IMR-90 (cell line): ENCODE measurements around the gene LRIG1. TPM values are rescaled to one million over a fixed set of nuclear protein-coding genes. Genes with fewer than 3 reads are reported as not detected.

Experiments used
- BHLHE40 ChIP-seq: fragments of 150-350 bp; IDR thresholded peaks from 2 replicates; pipeline ENCODE4 v1.6.1; 2016; ENCODE audit warnings: mild to moderate bottlenecking, low read depth, low read length
- CEBPB ChIP-seq: IDR thresholded peaks from 2 replicates; pipeline ENCODE4 v1.6.1; 2012; ENCODE audit warnings: low read depth, low read length, improper control_type of control experiment
- CHD1 ChIP-seq: IDR thresholded peaks from 2 replicates; pipeline ENCODE4 v1.6.1; 2012; ENCODE audit warnings: low read depth, low read length, improper control_type of control experiment
- ELK1 ChIP-seq: fragments of 150-350 bp; IDR thresholded peaks from 2 replicates; pipeline ENCODE4 v1.6.1; 2016; ENCODE audit warnings: low read depth, mild to moderate bottlenecking, low read length, moderate library complexity, borderline replicate concordance
- MAFK ChIP-seq: IDR thresholded peaks from 2 replicates; pipeline ENCODE4 v1.6.1; 2012; ENCODE audit warnings: low read depth, low read length, improper control_type of control experiment
- MXI1 ChIP-seq: IDR thresholded peaks from 2 replicates; pipeline ENCODE4 v1.6.1; 2012; ENCODE audit warnings: low read depth, mild to moderate bottlenecking, low read length, moderate library complexity, borderline replicate concordance
- NFE2L2 ChIP-seq: fragments of 150-350 bp; IDR thresholded peaks from 2 replicates; pipeline ENCODE4 v1.6.1; 2016; ENCODE audit warnings: low read depth, mild to moderate bottlenecking, low read length
- polyA plus RNA-seq, 3 experiments: library from polyadenylated mRNA; depleted of rRNA; stranded (reverse); fragments of >200 nt; gene quantifications; 2 replicates each; pipeline ENCODE4 v1.2.3, GENCODE V29; 2012; ENCODE audit warnings: low replicate concordance in 1 of 3
- total RNA-seq: library from RNA; depleted of rRNA; stranded (reverse); fragments of >200 nt; gene quantifications from 2 replicates; pipeline ENCODE4 v1.2.3, GENCODE V29; 2012

LRIG1 gene
- total and polyA plus RNA-seq, 2 of the 4 experiments (the other 2 are of a cell fraction) = 62.8 to 87.8 TPM

GRCh38 chr3:66452303-66453011, 48.4 kb downstream of the LRIG1 start (continued):
- TF ChIP-seq CHD1 = no peak
- no peak for TF ChIP-seq ELK1
- no peak for TF ChIP-seq MAFK
- no peak for TF ChIP-seq BHLHE40
- TF ChIP-seq MXI1 = no peak
- TF ChIP-seq CEBPB = no peak
- no peak for TF ChIP-seq NFE2L2
